ENCODE results near the gene SPTBN5.

The SPTBN5 gene

DNA sequence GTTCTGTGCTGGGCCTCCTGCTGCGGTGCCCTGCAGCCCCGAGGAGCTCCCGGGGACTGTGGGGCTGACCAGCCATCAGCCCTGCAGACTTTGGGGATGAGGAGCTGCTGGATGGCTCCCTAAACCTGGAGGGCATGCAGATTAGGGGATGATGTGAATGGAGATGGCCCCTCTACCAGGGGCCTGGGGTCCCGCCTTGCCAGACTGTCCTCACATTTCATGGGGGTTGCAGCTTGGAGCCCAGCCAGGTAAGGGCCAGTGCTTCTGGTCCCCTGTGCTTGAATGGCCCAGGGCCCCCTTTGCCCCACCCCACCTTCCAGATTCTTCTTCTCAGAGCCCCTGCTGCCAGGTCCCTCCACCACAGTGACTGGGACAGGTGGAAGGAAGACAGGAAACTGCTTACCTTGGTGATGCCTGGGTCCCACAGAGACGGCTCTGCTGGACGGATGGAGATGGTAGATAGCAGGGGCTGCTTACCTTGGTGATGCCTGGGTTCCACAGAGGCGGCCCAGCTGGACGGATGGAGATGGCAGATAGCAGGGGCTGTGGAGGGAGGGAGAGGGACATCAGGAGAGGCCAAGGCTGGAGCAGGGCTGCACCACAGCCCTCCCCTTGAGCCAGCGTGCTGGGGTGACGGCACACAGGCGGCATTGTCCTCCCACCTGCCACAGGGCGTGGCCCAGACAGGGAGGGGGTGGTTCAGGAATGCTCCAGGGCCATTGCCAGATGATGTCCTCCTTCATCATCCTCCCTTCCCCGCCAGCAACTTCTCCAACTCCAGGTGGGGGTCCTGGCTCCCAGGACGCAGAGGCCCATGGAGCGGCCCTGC lies at the start of gene SPTBN5:
Gene SPTBN5, minus strand, starts transcription at position 632 of the 829 bp plus-strand sequence. Its CDS starts 556 bp downstream, at position 76.
- no peak for DNase-seq (ENCODE audit: low read depth)

DNA sequence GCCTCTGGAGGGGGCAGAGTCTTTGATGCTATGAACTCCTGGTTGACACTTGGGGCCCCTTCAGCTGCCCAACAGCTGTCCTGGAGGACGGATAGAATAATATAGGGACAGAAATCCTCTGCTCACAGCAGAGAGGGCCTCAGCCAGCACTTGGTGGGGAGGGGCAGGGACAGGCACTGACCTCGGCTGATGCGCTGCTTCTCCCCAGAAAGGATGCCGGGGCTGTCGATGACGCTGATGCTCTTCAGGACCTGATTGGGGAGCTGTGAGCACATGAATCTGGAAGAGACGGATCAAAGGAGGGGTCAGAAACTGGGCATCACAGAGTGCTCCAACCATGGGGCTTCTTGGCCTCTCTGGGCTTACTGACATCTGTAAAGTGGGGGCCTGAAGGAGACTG lies 49.0 kb upstream of the SPTBN5 start:
- no peak for DNase-seq (ENCODE audit: low read depth)

DNA sequence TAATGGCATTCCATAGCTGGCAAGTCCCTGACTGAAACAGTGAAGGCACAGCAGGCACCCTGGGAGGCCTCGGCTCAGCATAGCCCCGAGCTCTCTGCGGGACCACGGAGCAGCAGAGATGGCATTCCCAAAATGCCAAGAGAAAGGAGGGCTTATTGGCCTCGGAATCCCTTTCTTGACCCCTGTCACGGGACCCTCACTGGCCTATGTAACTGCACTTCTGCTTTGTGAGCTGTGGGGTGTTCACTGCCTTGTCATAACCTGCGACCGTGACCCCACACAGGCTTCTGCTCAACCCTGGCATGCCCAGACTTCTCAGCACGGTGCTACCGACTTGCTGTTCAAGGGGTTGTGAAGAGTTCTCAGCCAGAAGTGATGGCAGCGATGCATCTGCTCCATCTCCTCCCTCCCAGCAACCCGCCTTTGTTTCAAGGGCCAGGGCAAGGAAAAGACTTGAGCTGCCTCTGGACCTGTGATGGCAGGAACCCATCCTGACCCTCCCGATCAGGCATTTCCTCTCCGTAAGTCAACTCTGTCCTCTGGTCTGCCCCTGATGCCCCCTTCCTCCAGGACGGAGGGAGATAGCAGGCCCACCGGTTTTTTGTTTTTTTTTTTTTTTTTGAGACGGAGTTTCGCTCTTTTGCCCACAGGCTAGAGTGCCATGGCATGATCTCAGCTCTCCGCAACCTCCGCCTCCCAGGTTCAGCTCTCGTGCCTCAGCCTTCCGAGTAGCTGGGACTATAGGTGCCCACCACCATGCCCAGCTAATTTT lies 48.0 kb upstream of the SPTBN5 start:
- DNase-seq (ENCODE audit: low read depth): no peak

DNA sequence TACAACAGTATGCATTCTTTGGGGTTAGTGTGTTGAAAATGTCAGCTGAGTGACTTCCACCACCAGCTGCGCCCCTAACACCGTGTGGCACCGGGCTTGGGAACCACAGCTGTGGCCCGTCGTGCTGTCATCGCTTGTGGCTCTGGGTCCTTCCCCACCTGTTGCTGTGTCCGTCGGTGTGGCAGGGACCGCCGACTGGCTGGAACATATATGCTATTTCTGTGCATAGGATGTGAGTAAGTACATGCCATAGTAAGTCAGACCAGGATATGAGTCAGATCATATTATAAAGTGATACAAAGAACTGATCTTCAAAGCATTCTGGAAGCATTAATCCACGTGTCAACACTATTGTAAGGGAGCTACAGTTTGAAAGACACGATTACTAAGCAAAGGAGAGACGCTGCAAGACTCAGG lies 46.6 kb upstream of the SPTBN5 start:
- peak; percentile 64 for DNase-seq (ENCODE audit: low read depth)

DNA sequence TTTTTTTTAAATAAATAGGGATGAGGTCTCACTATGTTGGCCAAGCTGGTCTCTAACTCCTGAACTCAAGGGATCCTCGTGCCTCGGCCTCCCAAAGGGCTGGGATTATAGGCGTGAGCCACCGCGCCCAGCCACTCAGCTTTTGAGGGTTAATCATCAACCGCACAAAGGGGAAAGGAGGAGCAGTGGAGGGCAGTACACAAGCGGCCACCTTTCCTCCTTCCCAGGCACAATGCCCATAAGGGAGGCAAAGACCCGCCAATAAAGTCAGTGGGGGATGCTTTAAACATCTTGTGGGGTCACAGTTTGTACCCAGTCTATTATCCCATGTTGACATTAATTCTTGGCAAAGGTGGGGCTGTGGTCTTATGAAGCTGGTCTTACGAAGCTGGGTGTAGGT lies 46.1 kb upstream of the SPTBN5 start:
- DNase-seq (ENCODE audit: low read depth): no peak

DNA sequence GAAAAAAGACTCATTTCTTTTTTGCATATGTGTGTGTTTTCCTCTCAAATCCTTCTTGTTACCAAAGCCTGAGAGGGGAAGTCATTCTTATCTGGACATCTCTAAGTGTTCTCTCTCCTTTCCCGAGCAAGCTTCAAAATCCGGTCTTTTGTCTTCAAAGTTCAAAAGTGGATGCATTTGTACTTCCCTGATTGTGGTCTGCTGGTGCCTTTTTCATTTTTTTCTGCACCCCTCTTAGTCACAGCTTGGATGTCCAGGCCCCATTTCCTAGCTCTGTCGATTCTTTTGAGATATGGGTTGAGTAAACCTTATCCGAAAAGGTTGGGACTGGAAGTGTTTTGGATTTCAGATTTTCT lies 43.7 kb upstream of the SPTBN5 start:
- DNase-seq (ENCODE audit: low read depth): no peak

DNA sequence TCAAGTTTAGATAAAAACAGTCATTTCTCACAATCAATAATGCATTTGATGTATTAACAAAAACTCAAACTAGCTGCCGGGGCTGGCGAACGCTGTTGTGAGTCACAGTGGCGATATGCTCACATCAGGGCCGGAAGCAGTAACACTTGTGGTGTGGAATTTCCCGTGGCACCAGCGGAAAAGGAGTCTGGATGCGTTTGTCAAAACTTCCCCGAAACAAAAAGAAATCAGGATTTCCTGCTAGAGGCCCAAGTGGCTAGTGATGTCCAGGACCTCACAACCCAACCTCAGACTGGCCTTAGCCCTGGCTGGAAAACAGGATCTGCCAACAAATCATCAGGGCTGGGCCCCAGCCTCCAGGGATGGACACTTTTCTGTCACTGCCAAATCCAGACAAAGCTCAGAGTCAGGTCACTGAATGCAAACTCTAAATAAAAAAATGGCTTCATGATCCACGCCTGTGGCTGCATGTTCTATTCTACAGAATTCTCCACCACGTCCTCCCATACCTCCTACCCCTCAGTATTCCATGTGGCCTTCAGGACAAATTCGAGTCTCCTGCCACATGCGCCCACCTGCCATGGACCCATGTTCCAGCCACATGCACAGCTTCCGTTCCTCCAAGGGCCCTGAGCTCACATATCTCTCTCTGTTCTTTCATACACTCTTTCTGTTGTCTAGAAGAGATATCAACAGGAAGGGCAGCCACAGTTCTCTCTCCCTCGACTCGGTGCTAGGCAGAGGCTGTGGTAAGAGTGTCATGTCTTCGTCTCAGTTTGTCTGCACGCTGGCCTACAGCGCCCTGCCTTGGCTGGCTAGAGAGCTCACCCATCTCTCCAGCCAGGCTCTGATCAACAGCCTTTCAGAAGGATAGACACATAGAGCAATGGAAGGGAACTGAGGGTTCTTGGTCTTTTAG lies 43.1 kb upstream of the SPTBN5 start:
- DNase-seq (ENCODE audit: low read depth): no peak

DNA sequence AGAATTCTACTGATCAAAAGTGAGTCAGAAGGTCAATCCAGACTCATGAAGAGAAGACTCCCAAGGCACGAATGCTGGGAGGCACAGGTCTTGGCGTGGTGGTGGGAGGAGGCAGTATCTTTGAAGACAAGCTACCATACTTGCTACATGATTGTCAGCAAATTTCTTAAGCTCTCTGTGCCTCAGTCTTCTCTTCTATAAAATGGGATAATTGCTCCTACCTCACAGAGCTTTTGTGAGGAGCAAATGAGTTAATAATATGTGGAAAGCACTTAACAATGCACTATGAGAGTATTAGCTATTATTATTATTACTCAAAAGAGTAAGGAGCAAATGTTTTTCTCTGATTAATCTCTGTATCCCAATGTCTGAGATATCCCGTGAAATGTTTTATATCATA lies 42.3 kb upstream of the SPTBN5 start:
- no peak for DNase-seq (ENCODE audit: low read depth)

DNA sequence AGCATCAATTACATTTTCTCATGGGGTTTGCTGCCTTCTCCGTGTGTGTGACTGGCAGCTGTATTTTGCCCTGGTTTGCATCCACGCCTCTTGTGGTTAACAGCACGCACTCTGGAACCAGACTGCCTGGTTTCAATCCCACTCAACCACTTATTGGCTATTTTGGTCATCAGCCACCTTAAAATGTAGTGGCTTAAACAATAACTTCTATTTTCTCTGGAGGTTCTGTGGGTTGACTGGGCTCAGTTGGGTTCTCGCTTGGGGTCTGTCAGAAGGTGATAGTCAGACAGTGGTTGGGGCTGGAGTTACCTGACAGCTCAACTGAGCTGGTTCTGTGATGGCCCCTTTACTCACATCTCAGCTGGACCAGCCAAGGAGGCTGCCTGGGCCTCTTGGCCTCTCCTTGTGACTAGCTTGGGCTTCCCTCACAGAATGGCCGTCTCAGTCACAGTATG lies 41.7 kb upstream of the SPTBN5 start:
- no peak for DNase-seq (ENCODE audit: low read depth)

DNA sequence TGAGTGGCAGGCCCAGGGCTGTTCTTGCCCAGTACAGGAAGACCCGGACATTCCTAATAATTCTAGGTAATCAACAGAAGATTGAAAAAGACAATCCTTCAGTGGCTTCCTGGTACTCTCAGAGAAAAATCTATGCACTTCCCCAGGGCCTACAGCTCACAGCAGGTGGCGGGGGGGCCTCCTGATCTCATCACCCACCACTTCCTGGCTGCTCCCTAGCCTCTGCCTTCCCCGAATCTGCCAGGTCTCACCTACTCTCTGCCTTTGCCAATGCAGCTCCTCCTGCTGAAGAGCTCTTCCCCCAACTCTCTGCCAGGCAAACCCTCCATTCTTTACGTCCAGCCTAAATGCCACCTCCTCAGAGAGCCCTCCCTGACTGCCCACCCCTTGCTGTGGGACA lies 41.0 kb upstream of the SPTBN5 start:
- no peak for DNase-seq (ENCODE audit: low read depth)

DNA sequence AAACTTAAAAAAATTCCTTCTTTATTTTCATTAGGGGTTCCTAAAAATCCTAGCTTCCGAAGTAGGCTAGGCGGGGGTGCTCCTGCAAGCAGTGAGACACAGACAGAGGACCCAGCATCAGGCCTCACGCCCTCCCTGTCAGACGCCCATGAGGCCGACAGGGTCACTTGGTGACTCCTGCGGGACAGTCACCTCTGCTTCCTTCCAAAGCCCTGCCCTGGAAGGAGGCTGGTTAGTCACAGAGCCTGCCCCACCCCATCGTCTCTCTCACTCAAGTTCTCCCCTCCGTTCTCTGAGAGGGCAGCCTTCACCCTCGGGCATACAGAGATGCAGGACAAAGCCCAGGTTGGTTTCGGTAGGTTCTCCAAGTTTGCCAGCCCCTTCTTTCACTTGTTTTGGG lies 39.9 kb upstream of the SPTBN5 start:
- DNase-seq (ENCODE audit: low read depth): no peak

DNA sequence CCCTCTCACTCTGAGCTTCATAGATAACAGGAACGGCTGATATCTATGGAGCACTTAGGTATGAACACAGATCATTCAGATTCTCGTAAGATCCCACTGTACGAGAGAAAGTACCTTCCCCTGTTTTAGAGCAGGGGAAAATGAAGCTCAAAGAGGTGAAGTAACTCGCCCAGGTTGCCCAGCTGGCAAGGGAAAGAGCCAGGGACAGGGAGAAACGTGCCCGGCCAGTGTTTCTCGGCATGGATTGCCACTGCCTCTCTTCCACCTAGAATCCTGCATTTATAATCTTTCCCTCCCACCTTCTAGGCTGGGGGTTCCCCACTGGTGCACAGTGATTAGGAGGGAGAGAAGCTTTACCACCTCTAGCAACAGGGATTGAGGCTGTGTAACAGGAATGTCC lies 39.5 kb upstream of the SPTBN5 start:
- DNase-seq (ENCODE audit: low read depth): no peak

DNA sequence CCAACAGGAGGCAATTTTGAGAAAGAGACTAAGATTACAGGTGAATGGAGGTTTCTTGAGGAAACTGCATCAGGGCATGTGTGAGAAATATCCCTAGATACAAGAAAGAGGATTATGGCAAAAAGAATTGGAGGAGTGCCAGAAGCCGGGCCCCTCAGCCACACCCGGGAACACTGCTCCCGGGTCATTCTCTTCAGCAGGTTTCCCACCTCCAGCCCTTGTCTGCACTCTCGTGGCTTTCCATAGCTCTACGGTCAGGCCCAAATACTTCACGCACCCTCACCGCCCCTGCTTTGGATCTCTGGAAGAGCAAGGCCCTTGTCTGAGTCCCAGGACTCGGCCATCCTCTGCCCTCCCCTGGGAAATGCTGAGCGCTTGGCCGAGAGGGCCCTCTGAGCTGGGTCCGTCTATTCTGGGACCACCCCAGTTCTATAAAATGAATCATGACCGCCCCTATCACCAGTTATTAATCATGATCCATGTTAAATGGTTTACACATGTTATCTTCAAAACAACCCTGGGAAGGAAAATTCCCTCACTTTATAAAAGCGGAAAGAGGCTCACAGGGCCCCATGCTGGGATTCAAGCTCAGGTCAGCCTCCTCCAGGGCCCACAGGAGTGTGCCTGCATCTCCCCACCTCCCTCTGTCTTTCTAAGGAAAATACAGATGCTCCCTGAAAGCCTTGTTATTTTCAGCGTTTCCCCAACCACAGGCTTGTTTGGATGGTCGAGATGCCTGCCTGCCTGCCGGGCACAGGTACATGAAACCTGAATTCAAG lies 38.8 kb upstream of the SPTBN5 start:
- DNase-seq (ENCODE audit: low read depth): no peak

DNA sequence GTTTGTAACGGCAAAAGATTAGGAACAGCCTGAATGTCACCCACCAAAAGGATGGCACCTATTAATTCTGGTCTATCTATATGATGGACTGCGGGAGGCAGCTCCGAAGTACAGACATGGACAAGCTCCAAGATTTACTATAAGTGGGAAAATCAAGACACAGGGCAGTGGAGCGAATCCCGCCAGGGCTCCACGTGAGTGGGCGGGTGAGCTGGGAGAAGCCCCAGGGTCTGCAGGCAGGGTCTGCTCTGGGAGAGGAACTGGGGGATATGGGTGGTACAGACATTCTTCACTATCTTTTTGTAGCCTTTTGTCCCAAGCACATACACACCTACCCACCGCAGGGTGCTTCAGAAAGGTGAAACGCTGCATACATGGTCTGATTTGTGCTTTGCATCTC lies 38.2 kb upstream of the SPTBN5 start:
- DNase-seq (ENCODE audit: low read depth): no peak

DNA sequence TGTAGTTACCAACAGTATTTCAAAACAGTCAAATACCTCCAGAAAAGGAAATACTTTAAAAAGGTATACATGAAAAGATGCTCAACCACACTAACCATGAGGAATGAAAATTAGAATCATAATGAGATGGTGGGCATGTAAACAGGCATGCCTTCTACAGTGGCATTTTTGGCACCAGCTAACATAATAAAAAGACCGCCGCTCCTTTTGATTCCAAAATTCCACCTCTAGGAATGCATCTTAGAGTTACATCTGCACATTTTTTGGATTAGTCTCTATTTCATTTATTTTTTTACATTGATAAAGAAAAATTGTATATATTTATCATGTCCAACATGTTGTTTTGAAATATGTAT lies 37.0 kb upstream of the SPTBN5 start:
- no peak for DNase-seq (ENCODE audit: low read depth)

DNA sequence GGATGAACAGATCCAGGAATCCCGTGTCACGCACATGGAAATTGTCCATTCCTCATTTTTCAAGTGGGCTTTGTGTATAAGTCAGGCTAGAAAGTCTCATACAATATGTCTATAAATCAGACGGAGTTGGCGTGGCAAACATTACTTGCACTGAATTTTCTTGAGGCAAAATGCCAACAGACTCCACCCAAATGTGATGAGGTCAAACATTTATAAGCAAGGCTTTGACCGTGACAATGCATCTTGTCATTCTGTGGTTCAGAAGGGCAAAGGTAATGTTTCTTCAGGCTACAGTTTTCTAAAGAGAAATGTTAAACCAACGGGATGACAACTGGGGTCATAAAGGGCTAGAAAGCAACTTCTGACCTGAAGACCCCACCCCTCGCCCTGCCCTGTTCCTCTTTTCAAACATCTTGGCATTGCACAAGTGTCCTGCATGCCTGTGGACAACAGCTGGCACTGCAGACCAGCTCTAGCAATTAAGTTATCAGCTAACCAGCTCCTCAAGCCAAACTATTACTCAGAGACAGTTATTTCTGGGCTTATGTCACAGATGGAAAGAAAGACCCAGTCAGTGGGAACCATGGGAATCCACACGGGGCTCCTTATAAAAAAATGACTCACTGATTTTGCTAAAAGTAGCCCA lies 36.5 kb upstream of the SPTBN5 start:
- DNase-seq (ENCODE audit: low read depth): peak; percentile 81

DNA sequence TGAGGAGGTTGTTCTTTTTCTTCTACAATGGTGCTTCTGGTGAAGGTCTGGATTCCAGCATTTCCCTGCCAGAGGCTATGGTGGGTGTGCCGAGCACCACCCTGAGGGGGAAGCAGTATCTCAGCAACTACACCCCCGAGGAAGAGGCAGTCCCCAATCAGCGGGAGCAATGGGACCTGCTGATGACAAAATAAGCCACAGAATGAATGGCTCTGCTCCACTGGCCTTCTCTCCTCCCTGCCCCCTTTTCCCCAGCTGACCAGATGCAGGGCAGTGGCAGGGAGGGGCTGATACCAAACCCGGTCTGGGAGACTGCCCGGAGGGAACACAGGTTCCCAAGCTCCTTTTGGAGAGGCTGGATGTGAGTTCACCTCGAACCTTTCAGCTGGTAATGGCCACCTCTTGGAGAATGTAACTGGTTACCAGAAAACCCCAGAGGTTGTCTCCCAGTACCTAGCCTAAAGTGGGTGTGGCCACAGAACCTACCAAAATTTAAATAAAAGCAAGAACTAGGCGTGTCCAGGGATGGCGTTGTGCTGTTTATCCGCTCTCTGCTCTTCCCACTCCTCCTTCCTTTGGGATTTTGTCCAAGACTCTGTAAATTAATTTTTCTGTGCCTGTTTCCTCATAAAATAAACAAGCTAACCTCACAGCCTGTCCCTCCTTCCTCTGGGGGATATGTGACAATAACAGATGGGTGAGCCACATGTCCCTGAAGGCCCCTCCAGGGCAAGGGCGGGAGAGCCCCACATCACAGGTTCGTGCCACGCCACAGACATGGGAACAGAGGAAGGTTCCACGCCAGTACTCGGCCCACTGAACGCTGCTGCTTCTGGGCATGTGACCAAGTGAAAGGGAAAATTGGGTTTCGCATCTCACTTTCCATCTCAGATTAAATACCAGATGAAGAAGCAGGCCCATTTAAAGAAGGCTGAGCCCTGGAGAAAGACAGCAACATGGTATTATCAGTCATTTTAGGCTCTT lies 35.1 kb upstream of the SPTBN5 start:
- DNase-seq (ENCODE audit: low read depth): no peak

DNA sequence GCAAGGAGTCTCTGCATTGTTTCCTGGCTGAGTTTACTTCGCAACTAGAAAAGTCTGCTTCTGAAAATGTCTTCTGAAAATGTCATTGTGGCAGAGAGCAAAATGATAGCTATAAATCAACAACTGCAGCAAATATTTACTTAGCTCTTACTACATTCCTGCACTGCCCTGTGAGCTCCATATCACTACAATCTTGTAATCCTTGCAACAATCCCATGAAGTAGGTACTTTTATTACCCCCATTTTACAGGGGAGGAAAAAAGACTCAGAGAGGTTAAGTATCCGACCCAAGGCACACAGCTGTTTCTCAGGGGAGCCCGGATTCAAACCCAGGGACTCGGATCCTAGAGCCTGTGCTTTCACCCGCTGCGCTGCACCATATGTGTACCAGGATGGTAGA lies 34.2 kb upstream of the SPTBN5 start:
- DNase-seq (ENCODE audit: low read depth): no peak

DNA sequence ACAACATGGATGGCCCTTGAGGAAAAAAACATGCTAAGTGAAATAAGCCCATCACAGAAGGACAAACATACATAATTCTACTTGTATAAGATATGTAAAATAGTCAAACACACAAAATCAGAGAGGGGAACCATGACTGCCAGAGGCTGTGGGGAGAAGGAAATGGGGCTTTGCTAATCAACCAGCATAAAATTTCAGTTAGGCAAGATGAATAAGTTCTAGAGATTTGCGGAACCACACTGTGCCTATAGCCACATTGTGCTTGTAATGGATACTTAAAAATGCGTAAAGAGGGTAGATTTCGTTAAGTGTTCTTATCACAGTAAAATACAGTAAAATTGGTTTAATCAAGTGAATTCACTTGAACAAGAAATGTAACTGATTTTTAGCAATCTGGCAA lies 33.7 kb upstream of the SPTBN5 start:
- DNase-seq (ENCODE audit: low read depth): no peak

Measured in HS-27A (cell line).